Astrocyte (in vitro differentiated cells and primary cell): Measurements from ENCODE around the gene MYO1B. TPM values are rescaled to one million over a fixed set of nuclear protein-coding genes. Genes with fewer than 3 reads are reported as not detected.

Source experiments
- DNase-seq: peaks from one replicate; pipeline ENCODE4 v3.0.0-alpha.2; 2010; ENCODE audit warnings: low read depth
- FAIRE-seq: peaks from 2 replicates; lab custom pipeline; 2011; peaks lifted over from hg19 to GRCh38; lab: Jason Lieb, UNC
- H2AFZ ChIP-seq: 2 replicates; pipeline ENCODE4 v1.6.0; 2012; ENCODE audit warnings: low read depth, low read length, inconsistent platforms
- H3K27ac ChIP-seq: 2 replicates; pipeline ENCODE4 v1.5.1; 2011; ENCODE audit warnings: low read depth, low read length, inconsistent platforms
- H3K27me3 ChIP-seq: 2 replicates; pipeline ENCODE4 v1.6.0; 2011; ENCODE audit warnings: low read length, inconsistent platforms; ENCODE audit not compliant: insufficient read depth
- H3K36me3 ChIP-seq: 2 replicates; pipeline ENCODE4 v1.5.1; 2011; ENCODE audit warnings: low read length, inconsistent platforms; ENCODE audit not compliant: insufficient read depth
- H3K4me1 ChIP-seq: 2 replicates; pipeline ENCODE4 v1.5.1; 2011; ENCODE audit warnings: low read length, inconsistent platforms; ENCODE audit not compliant: insufficient read depth
- H3K4me2 ChIP-seq: 2 replicates; pipeline ENCODE4 v1.6.0; 2012; ENCODE audit warnings: low read length, inconsistent platforms
- H3K4me3 ChIP-seq: 2 replicates; pipeline ENCODE4 v1.5.1; 2011; ENCODE audit warnings: low read depth, mild to moderate bottlenecking, low read length, inconsistent platforms; ENCODE audit not compliant: insufficient read depth
- H3K79me2 ChIP-seq: 2 replicates; pipeline ENCODE4 v1.6.0; 2012; ENCODE audit warnings: mild to moderate bottlenecking, low read length, inconsistent platforms; ENCODE audit not compliant: insufficient read depth
- H3K9ac ChIP-seq: 2 replicates; pipeline ENCODE4 v1.6.0; 2012; ENCODE audit warnings: mild to moderate bottlenecking, low read length, inconsistent platforms
- H3K9me3 ChIP-seq: 2 replicates; pipeline ENCODE4 v1.5.1; 2012; ENCODE audit warnings: low read depth, mild to moderate bottlenecking, low read length, inconsistent platforms; ENCODE audit not compliant: insufficient read depth
- H4K20me1 ChIP-seq: 2 replicates; pipeline ENCODE4 v1.6.0; 2012; ENCODE audit warnings: low read length, inconsistent platforms; ENCODE audit not compliant: insufficient read depth
- H3K27ac Mint-ChIP-seq: one replicate; pipeline ENCODE4 v1.8.0; 2021; ENCODE audit warnings: mild to moderate bottlenecking, mixed read lengths; ENCODE audit not compliant: unreplicated experiment
- H3K27me3 Mint-ChIP-seq: one replicate; pipeline ENCODE4 v1.8.0; 2021; ENCODE audit warnings: low read depth, mixed read lengths; ENCODE audit not compliant: unreplicated experiment
- H3K36me3 Mint-ChIP-seq: one replicate; pipeline ENCODE4 v1.8.0; 2021; ENCODE audit warnings: low read depth, mixed read lengths; ENCODE audit not compliant: unreplicated experiment
- H3K4me1 Mint-ChIP-seq: one replicate; pipeline ENCODE4 v1.8.0; 2021; ENCODE audit warnings: low read depth, mixed read lengths; ENCODE audit not compliant: unreplicated experiment
- H3K4me3 Mint-ChIP-seq: one replicate; pipeline ENCODE4 v1.8.0; 2021; ENCODE audit warnings: mild to moderate bottlenecking, moderate library complexity, mixed read lengths; ENCODE audit not compliant: unreplicated experiment
- H3K9me3 Mint-ChIP-seq: one replicate; pipeline ENCODE4 v1.8.0; 2021; ENCODE audit warnings: mild to moderate bottlenecking, mixed read lengths; ENCODE audit not compliant: unreplicated experiment
- EZH2 ChIP-seq: IDR thresholded peaks from 2 replicates; pipeline ENCODE4 v1.6.1; 2012; ENCODE audit warnings: mild to moderate bottlenecking, low read length, inconsistent platforms; ENCODE audit not compliant: insufficient read depth
- total RNA-seq: library from RNA; stranded (reverse); gene quantifications from 2 replicates; pipeline ENCODE4 v1.2.1, GENCODE V29; 2021
- TF ChIP-seq, protein P1 (sequence below): IDR thresholded peaks from 2 replicates; pipeline ENCODE4 v1.5.1; 2011; ENCODE audit warnings: low read depth, mild to moderate bottlenecking, inconsistent platforms, low read length, moderate library complexity; ENCODE audit not compliant: insufficient read depth

Gene MYO1B
- total RNA-seq, 1 donor from 2014 or later, result 95.7 TPM

- H3K9me3 Mint-ChIP-seq, result no peaks in the 10 kb centered on the region
- FAIRE-seq (no peak), DNase-seq (no peak)
- peaks cover 20% of the 10 kb centered on the region for H3K36me3 Mint-ChIP-seq
- Histone ChIP-seq H3K27ac (no peak overlapping the region), H3K79me2 (peaks cover 98% of the 10 kb centered on the region), H3K9me3 (no peaks in the 10 kb centered on the region), H3K9ac (no peak overlapping the region), H3K4me1 (peaks cover 10% of the 10 kb centered on the region), H4K20me1 (peaks cover 79% of the 10 kb centered on the region), H3K4me3 (no peak overlapping the region), H3K36me3 (peaks cover 18% of the 10 kb centered on the region), H3K4me2 (no peak overlapping the region), H2AFZ (no peak overlapping the region), H3K27me3 (no peaks in the 10 kb centered on the region)
- H3K27ac Mint-ChIP-seq, result no peak overlapping the region
- no peaks in the 10 kb centered on the region for H3K27me3 Mint-ChIP-seq
- no peak overlapping the region for H3K4me3 Mint-ChIP-seq
- TF ChIP-seq, protein P1, sequence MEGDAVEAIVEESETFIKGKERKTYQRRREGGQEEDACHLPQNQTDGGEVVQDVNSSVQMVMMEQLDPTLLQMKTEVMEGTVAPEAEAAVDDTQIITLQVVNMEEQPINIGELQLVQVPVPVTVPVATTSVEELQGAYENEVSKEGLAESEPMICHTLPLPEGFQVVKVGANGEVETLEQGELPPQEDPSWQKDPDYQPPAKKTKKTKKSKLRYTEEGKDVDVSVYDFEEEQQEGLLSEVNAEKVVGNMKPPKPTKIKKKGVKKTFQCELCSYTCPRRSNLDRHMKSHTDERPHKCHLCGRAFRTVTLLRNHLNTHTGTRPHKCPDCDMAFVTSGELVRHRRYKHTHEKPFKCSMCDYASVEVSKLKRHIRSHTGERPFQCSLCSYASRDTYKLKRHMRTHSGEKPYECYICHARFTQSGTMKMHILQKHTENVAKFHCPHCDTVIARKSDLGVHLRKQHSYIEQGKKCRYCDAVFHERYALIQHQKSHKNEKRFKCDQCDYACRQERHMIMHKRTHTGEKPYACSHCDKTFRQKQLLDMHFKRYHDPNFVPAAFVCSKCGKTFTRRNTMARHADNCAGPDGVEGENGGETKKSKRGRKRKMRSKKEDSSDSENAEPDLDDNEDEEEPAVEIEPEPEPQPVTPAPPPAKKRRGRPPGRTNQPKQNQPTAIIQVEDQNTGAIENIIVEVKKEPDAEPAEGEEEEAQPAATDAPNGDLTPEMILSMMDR, result no peak
- TF ChIP-seq EZH2, result no peak
- H3K4me1 Mint-ChIP-seq, result peaks cover 26% of the 10 kb centered on the region
These were observed 35.9 kb downstream of the MYO1B start for GRCh38 chr2:191280834-191281756.

- H4K20me1 ChIP-seq, result peaks cover 81% of the 10 kb centered on the region
- no peak for TF ChIP-seq EZH2
- TF ChIP-seq, protein P1, result no peak
- no peak overlapping the region for H3K27ac ChIP-seq
- DNase-seq (no peak), FAIRE-seq (no peak)
- peaks cover 15% of the 10 kb centered on the region for H3K4me1 Mint-ChIP-seq
- no peaks in the 10 kb centered on the region for H3K9me3 ChIP-seq
- H3K9me3 Mint-ChIP-seq, result no peaks in the 10 kb centered on the region
- H3K27me3 ChIP-seq, result no peaks in the 10 kb centered on the region
- no peaks in the 10 kb centered on the region for H3K27me3 Mint-ChIP-seq
- H3K4me3 ChIP-seq, result no peak overlapping the region
- no peak overlapping the region for H2AFZ ChIP-seq
- no peak overlapping the region for H3K4me3 Mint-ChIP-seq
- no peak overlapping the region for H3K9ac ChIP-seq
- H3K4me2 ChIP-seq, result no peak overlapping the region
- H3K27ac Mint-ChIP-seq, result no peak overlapping the region
- peaks cover 16% of the 10 kb centered on the region for H3K36me3 Mint-ChIP-seq
- H3K4me1 ChIP-seq, result no peaks in the 10 kb centered on the region
- H3K36me3 ChIP-seq, result peaks cover 11% of the 10 kb centered on the region
- H3K79me2 ChIP-seq, result peaks cover 99% of the 10 kb centered on the region
These were observed 40.0 kb downstream of the MYO1B start for GRCh38 chr2:191285252-191285651.

GRCh38 chr2:191287820-191288219 is 42.6 kb downstream of the MYO1B start:
- H3K27me3 ChIP-seq, result no peaks in the 10 kb centered on the region
- Mint-ChIP-seq H3K4me1 (peaks cover 18% of the 10 kb centered on the region), H3K36me3 (peaks cover 10% of the 10 kb centered on the region), H3K9me3 (no peaks in the 10 kb centered on the region), H3K4me3 (no peak overlapping the region), H3K27ac (no peak overlapping the region), H3K27me3 (no peaks in the 10 kb centered on the region)
- peaks cover 99% of the 10 kb centered on the region for H3K79me2 ChIP-seq
- TF ChIP-seq, protein P1, result no peak
- no peak for TF ChIP-seq EZH2
- no peak for FAIRE-seq
- DNase-seq, result no peak
- H3K4me2 ChIP-seq, result no peak overlapping the region
- H3K36me3 ChIP-seq, result peaks cover 8% of the 10 kb centered on the region
- peaks cover 80% of the 10 kb centered on the region for H4K20me1 ChIP-seq
- no peak overlapping the region for H2AFZ ChIP-seq
- H3K4me1 ChIP-seq, result peaks cover 6% of the 10 kb centered on the region
- H3K4me3 ChIP-seq, result no peak overlapping the region
- no peak overlapping the region for H3K27ac ChIP-seq
- no peaks in the 10 kb centered on the region for H3K9me3 ChIP-seq
- no peak overlapping the region for H3K9ac ChIP-seq
